GM21529 (cell line): ENCODE data around the gene TM6SF1.
A peak's percentile ranks its signal among the peaks of the same experiment; 100 is the strongest.
"Not testable (repeated sequence)": the region's sequence is repeated elsewhere in the genome, so short reads cannot be mapped to it uniquely, and the experiment has no call there.

ENCODE experiments used
- ATAC-seq: cut with Tn5 transposase; IDR thresholded peaks from one replicate; pipeline ENCODE4 v1.9.1; 2021; ENCODE audit not compliant: unreplicated experiment

The TM6SF1 gene

GRCh38 chr15:83087576-83087975 is 19.9 kb upstream of the TM6SF1 start:
- no peak for ATAC-seq

DNA sequence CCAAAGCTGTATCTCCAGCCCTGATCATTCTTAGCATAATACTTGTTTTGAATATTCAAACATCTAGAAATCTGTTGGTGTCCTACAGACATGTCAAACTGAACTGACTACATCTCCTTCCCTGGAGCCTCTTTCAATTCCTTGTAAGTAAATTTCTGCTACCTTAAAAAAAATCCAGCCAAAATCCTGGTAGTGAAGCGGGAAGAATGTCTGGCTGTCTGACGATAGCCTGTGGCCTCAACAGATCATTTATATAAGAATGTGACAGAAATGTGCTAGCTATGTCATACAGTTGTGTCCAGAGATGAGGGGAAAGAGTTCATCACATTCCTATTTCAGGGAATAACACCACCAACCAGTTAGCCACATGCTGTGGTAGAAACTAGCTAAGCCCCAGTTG is 18.6 kb upstream of the TM6SF1 start:
- no peak for ATAC-seq

GRCh38 chr15:83090465-83090864 is 17.0 kb upstream of the TM6SF1 start:
- no peak for ATAC-seq

DNA sequence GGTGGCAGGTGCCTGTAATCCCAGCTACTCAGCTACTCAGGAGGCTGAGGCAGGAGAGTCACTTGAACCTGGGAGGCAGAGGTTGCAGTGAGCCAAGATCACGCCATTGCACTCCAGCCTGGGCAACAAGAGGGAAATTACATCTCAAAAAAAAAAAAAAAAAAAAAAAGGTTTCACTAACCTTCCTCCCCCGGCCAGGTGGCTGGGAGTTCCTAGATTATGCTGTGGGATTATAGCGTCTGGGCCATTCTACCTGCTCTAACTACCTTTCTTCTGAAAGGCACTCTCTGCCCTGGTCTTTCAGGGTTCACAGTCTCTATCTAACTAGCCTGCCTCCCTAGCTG is 15.5 kb upstream of the TM6SF1 start:
- not testable (repeated sequence) for ATAC-seq

DNA sequence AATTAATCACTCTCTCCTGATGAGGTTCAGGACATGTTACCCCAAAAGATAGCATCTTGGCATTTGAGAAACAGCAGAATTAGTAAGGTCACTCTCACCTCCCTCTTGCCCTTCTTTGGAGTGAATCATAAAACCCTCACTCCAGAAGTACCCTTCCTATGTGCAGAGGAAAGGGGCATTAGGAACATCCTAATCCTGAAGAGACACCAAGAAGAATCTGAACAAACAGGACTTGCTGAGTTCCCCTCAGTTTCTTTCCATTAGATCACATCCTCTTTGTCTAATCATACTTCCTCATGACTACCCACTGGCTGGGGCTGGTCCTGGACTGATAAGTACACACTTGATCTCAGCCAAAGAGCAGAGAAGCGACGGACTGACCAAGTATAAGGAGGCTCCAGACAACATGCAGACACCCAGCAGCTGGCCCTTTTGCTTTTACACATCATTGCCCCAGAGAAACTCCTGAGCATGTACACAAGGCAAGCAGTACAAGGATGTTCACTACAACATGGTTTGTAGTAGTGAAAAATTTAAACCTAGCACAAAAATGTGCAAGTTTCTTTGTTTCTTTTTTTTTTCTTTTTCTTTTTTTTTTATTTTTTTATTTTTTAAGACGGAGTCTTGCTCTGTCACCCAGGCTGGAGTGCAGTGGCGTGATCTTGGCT is 15.0 kb upstream of the TM6SF1 start:
- peak; percentile 91 for ATAC-seq

DNA sequence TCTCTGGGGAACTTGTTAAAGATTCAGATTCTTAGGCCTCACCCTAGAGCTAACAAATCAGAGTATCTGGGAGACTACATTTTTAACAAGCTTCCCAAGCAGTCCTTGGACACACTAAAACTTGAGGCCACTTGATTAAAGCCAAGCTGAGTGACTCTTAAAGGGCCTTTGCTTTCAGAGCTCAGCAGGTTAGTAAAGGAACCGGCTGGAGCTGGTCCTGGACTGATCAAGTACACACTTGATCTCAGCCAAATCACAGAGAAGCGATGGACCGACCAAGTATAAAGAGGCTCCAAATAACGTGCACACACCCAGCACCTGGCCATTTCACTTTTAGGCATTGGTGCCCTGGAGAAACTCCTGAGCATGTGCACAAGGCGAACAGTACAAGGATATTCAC is 12.9 kb upstream of the TM6SF1 start:
- no peak for ATAC-seq

DNA sequence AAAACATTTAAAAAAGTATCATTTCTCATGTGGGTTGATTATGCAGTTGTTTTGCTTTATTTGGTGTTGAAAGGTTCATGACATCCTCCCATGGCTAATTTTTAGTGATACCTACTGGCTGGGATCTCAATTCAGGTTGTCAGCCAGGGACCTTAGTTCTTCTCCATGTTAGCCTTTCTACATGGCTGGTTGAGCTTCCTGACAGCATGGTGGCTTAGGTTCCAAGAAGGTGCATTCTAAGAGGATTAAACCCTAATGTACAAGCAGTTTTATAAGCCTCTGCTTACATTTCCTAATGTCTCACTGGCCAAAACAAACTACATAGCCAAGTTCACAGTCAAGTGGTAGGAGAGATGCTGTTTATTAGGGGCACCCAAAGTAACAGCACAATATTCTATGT is 9.4 kb upstream of the TM6SF1 start:
- ATAC-seq: no peak

DNA sequence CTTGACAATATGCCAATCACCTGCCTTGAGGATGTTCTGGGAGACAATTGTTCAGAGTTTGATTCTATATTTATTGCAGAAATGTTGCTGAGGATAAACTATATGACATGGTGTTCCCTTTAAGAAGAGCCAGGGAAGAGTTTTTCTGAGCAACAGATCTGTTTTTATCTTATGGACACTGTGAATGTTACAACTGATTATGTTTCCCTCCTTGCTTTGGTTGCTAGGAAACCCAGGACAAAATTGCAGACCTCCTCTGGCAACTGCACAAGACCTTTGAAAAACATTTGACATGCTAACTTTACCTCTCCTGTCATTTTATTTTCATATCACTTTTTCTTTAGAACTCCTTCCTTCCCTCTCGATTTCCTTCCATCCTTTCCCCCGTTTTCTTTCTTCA is 8.2 kb upstream of the TM6SF1 start:
- ATAC-seq: no peak

- no peak for ATAC-seq
These were observed 7.3 kb upstream of the TM6SF1 start for GRCh38 chr15:83100097-83100646.

- no peak for ATAC-seq
These were observed 5.1 kb upstream of the TM6SF1 start for GRCh38 chr15:83102346-83102745.

- no peak for ATAC-seq
These were observed 3.3 kb upstream of the TM6SF1 start for GRCh38 chr15:83104141-83104540.

- ATAC-seq: no peak
These were observed 2.0 kb upstream of the TM6SF1 start for GRCh38 chr15:83105440-83105839.

DNA sequence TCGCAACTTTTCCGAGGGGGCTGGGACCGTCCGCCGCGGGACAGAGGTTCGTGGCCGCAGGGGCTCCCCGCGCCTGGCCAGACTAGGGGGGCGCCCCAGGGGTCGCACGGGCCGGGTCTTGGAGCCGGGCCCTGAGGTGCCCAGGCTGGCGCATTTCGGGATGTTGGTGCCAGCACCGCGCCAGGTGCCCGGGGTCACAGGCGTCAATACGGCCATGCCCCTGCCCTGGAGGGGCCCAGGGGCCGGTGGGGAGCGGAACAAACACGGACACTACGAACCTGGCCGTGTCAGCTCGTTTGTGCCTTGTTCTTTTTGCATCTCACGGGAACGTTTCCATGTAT is 366 bp downstream of the TM6SF1 start:
- ATAC-seq: no peak

DNA sequence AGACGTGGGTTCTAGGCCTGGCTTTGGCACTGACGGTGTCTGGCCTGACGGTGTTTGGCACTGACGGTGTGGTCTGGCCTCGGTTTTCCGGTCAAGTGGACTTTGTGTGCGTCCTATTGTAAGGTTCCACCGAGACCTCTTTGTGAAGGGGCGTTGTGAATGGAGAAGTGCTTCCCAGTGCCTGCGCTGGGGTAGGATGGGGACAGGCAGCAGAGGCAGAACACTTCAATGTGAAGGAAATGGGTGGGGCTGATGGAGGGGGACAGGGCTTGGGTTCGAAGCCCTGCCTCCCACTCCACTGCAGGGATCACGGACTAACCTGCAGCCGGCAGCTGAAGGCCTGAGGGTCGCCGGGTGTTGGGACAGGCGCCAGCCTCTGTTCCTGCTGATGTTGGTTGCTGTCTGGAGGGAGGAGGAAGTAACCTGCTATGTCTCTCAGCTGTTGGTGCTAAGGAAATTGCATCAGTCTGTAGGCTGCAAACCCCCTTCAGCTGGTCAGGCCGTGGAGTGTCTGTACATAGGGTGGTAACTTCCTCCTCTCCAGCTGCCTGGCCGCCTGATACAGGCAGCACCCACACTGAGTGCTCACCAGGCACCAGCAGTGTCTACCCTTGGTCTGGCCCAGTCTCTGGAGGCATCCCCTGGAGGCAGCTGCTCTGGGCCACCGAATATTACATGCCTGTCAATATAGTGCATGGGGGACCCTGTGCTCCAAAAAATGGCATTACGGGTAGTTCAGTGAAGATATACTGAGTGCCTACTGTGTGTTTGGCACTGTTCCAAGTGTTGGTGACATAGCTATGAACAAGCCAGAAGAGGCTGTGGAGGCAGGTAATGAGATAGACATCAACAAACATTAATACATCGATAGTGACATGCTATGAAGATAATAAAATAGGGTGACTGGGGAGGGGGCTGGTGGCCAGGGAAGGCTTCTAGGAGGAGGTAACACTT is 1.1 kb downstream of the TM6SF1 start:
- peak; percentile 79 for ATAC-seq

GRCh38 chr15:83109532-83109931 is 2.1 kb downstream of the TM6SF1 start:
- no peak for ATAC-seq

- ATAC-seq: no peak
These were observed 2.9 kb downstream of the TM6SF1 start for GRCh38 chr15:83110381-83110780.

DNA sequence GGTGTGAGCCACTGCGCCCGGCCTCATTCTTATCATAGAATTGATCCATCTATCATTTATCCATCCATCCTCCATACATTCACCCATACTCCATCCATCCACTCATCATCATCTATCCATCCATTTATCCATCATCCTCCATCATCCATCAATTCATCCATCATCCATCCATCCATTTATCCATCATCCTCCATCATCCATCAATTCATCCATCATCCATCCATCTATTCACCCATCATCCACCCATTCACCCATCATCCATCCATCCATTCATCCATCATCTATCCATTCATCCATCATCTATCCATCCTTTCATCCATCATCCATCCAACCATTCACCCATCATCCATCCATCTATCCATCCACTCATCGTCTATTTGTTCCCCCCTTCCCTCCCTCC is 3.7 kb downstream of the TM6SF1 start:
- ATAC-seq: no peak

GRCh38 chr15:83112233-83112955 is 4.9 kb downstream of the TM6SF1 start:
- ATAC-seq: no peak

DNA sequence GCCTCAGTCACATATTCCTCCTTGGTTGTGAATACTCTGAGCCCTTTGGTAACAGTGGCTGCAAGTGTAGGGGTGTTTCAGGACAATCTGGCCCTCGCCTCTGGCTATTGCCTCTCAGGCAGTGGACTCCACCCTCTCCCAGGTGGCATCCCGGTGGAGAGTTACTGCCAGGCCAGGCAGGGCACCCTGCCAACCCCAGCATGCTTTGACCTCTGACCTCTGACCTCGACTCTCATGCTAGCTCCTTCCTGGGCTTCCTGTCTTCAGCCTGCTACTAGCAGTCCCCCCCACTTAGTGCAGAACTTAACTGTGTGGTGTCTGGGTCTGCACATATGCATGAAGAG is 5.5 kb downstream of the TM6SF1 start:
- ATAC-seq: no peak

DNA sequence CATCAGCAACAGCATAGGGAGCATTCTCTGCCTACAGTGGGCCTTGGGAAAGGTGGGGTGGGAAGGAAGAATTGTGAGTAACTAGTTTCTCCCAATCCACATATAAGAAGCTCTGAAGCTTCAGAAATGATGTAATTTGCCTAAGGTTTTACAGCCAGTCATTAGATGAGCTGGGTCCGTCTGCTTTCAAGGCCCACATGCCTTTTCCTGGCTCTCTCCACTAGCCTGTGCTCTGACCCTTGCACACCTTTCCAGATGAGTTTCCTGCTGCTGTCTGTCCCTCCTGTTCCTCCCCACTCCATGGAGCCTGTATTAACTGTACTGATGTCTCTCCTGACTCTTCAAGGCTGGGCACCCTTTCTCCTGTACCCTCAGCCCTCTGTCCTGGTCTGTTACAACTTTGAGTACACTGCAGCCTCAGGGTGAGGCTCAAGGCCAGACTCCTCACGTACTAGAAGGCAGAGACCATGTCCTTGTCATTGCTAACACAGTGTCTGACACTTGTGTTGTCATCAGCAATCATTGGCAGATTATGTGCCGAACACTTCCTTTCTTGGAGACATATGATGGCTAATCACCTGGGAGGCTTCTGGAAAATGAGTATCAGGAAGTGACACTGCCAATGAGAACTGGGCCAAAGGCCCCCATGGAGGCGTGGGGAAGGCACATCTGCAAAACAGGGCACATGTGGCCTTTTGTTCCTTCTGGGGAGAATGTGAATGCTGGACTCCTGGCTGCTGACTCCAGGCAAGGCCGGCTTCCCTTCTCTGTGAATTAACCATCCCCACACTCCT is 6.6 kb downstream of the TM6SF1 start:
- ATAC-seq: no peak

GRCh38 chr15:83114856-83115255 is 7.4 kb downstream of the TM6SF1 start:
- no peak for ATAC-seq
